ENCODE data around the gene HEXB.
"Not testable (repeated sequence)": the region's sequence is repeated elsewhere in the genome, so short reads cannot be mapped to it uniquely, and the experiment has no call there.

The HEXB gene

DNA sequence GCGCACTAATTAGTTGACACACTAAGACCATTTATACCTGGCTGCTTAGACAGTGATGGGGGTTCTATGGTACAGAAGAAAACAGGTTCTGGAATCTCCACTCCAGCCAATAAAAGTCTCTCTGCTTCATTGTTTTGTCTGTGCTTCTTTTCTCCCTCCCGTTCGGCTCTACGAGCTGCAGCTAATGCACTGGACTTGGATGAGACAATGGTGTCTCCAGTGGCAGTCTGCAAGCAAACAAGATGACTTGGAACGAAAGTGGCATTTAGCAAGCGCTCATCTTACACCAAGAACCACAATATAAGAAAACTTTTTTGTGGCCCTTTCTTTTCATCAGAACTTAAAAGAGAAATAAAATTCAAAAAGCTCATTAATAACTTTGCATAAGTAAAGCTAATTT is 51.7 kb downstream of the HEXB start:
- Histone ChIP-seq H3K4me3 (ENCODE audit: low read length) (no peak overlapping the region), H4K20me1 (ENCODE audit: control insufficient read depth, insufficient read depth, low read depth, low read length) (peaks cover 2% of the 10 kb centered on the region; the same call in 1 of the 2 replicates), H3K27me3 (ENCODE audit: control insufficient read depth, low read length) (no peaks in the 10 kb centered on the region), H3K27ac (ENCODE audit: low read depth, low read length) (no peak overlapping the region), H3F3A (ENCODE audit: control insufficient read depth, insufficient read depth) (no peaks in the 10 kb centered on the region), H3K9me3 (ENCODE audit: control insufficient read depth, insufficient read depth, low read length) (no peaks in the 10 kb centered on the region), H3K36me3 (ENCODE audit: control insufficient read depth, low read length) (peaks cover 73% of the 10 kb centered on the region), H3K79me2 (ENCODE audit: control insufficient read depth, low read length) (no peaks in the 10 kb centered on the region), H3K4me2 (ENCODE audit: low read length) (no peak overlapping the region), H3K9me2 (replicated peaks; ENCODE audit: control insufficient read depth, low read length) (no peaks in the 10 kb centered on the region), H3K4me1 (ENCODE audit: control insufficient read depth, low read length) (no peaks in the 10 kb centered on the region)
- TF ChIP-seq CTCF (IDR thresholded peaks at IDR 0.05; ENCODE audit: low read depth, low read length, poor library complexity, severe bottlenecking), result no peak
- no peak for TF ChIP-seq EZH2phosphoT487 (IDR thresholded peaks at IDR 0.05; ENCODE audit: borderline replicate concordance, low read length)

GRCh38 chr5:74738406-74738805 is 53.4 kb downstream of the HEXB start:
- TF ChIP-seq CTCF (IDR thresholded peaks at IDR 0.05; ENCODE audit: low read depth, low read length, poor library complexity, severe bottlenecking), result no peak
- no peak for TF ChIP-seq EZH2phosphoT487 (IDR thresholded peaks at IDR 0.05; ENCODE audit: borderline replicate concordance, low read length)
- Histone ChIP-seq H3K9me2 (replicated peaks; ENCODE audit: control insufficient read depth, low read length) (no peaks in the 10 kb centered on the region), H3K36me3 (ENCODE audit: control insufficient read depth, low read length) (peaks cover 79% of the 10 kb centered on the region), H3K4me3 (ENCODE audit: low read length) (no peak overlapping the region), H3K4me1 (ENCODE audit: control insufficient read depth, low read length) (no peaks in the 10 kb centered on the region), H3K4me2 (ENCODE audit: low read length) (no peak overlapping the region), H3K79me2 (ENCODE audit: control insufficient read depth, low read length) (no peaks in the 10 kb centered on the region), H3K9me3 (ENCODE audit: control insufficient read depth, insufficient read depth, low read length) (no peaks in the 10 kb centered on the region), H3K27ac (ENCODE audit: low read depth, low read length) (no peak overlapping the region), H4K20me1 (ENCODE audit: control insufficient read depth, insufficient read depth, low read depth, low read length) (peaks cover 3% of the 10 kb centered on the region; the same call in 1 of the 2 replicates), H3F3A (ENCODE audit: control insufficient read depth, insufficient read depth) (no peaks in the 10 kb centered on the region), H3K27me3 (ENCODE audit: control insufficient read depth, low read length) (no peaks in the 10 kb centered on the region)

DNA sequence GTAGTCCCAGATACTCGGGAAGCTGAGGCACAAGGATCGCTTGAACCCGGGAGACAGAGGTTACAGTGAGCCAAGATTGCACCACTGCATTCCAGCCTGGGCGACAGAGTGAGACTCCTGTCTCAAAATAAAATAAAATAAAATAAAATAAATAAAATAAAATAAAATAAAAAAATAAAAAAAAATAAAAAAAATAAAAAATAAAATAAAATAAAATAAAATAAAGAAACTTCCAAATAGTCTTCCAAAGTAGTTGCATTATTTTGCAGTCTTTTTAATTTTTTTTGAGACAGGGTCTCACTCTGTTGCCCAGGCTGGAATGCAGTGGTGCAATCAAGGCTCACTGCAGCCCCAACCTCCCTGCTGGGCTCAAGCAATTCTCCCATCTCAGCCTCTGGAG is 63.7 kb downstream of the HEXB start:
- H3K4me1 ChIP-seq (ENCODE audit: control insufficient read depth, low read length); H3K9me3 ChIP-seq (ENCODE audit: control insufficient read depth, insufficient read depth, low read length); H3K27me3 ChIP-seq (ENCODE audit: control insufficient read depth, low read length); H4K20me1 ChIP-seq (ENCODE audit: control insufficient read depth, insufficient read depth, low read depth, low read length); H3K9me2 ChIP-seq (replicated peaks; ENCODE audit: control insufficient read depth, low read length); H3K4me2 ChIP-seq (ENCODE audit: low read length); H3K27ac ChIP-seq (ENCODE audit: low read depth, low read length); H3F3A ChIP-seq (ENCODE audit: control insufficient read depth, insufficient read depth); H3K4me3 ChIP-seq (ENCODE audit: low read length); H3K79me2 ChIP-seq (ENCODE audit: control insufficient read depth, low read length): not testable (repeated sequence)
- H3K36me3 ChIP-seq (ENCODE audit: control insufficient read depth, low read length), result peaks cover 69% of the 10 kb centered on the region

DNA sequence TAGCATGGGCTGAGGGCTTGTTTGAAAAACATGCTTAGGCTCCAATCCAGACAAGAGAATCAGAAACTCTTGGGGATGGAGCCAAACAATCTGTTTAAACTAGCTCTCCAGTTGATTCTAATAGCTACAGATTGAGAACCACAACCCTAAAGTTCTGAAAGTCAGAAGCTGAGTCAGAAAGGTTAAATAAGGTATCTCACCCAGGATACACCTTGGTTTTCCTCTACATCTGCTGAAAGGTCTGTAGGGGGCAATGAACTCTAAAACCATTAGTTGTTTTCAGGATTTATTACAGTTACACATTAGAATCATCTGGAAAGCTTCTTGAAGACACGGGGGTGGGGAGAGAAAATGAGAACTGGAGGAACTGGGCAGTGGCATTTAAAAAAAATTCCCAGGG is 76.2 kb downstream of the HEXB start:
- peaks cover 31% of the 10 kb centered on the region for H3K79me2 ChIP-seq (ENCODE audit: control insufficient read depth, low read length)
- H3K4me3 ChIP-seq (ENCODE audit: low read length), result no peak overlapping the region
- H3K27me3 ChIP-seq (ENCODE audit: control insufficient read depth, low read length), result no peaks in the 10 kb centered on the region
- H3K27ac ChIP-seq (ENCODE audit: low read depth, low read length), result no peak overlapping the region
- no peak overlapping the region for H3K4me2 ChIP-seq (ENCODE audit: low read length)
- no peaks in the 10 kb centered on the region for H3F3A ChIP-seq (ENCODE audit: control insufficient read depth, insufficient read depth)
- H3K36me3 ChIP-seq (ENCODE audit: control insufficient read depth, low read length), result peaks cover 71% of the 10 kb centered on the region
- peaks cover 4% of the 10 kb centered on the region; the same call in 1 of the 2 replicates for H3K9me3 ChIP-seq (ENCODE audit: control insufficient read depth, insufficient read depth, low read length)
- no peaks in the 10 kb centered on the region for H3K9me2 ChIP-seq (replicated peaks; ENCODE audit: control insufficient read depth, low read length)
- peaks cover 16% of the 10 kb centered on the region for H3K4me1 ChIP-seq (ENCODE audit: control insufficient read depth, low read length)
- no peaks in the 10 kb centered on the region for H4K20me1 ChIP-seq (ENCODE audit: control insufficient read depth, insufficient read depth, low read depth, low read length)
- no peak for TF ChIP-seq EZH2phosphoT487 (IDR thresholded peaks at IDR 0.05; ENCODE audit: borderline replicate concordance, low read length)
- TF ChIP-seq CTCF (IDR thresholded peaks at IDR 0.05; ENCODE audit: low read depth, low read length, poor library complexity, severe bottlenecking), result no peak

Data from DOHH2 (cell line).